Liver (tissue), 3 donors: ENCODE measurements around the gene EHMT1.

Experiments used
- EGR1 ChIP-seq, 2 donors: IDR thresholded peaks; 2 replicates each; pipeline ENCODE4 v1.6.1; 2016 to 2018; ENCODE audit warnings: antibody characterized with exemption in 2 of 2, low read depth in 2 of 2
- FOXA1 ChIP-seq: IDR thresholded peaks from 2 replicates; pipeline ENCODE4 v1.6.1; 2016; ENCODE audit warnings: antibody characterized with exemption
- GABPA ChIP-seq, 2 donors: IDR thresholded peaks in 1 of 2; conservative IDR thresholded peaks in 1 of 2; 2 replicates each; pipeline ENCODE4 v1.6.1; 2016; ENCODE audit warnings: antibody characterized with exemption in 2 of 2, mild to moderate bottlenecking in 1 of 2, moderate library complexity in 1 of 2
- HNF4G ChIP-seq: IDR thresholded peaks from 2 replicates; pipeline ENCODE4 v1.6.1; 2016; ENCODE audit warnings: antibody characterized with exemption
- RAD21 ChIP-seq, 2 donors: IDR thresholded peaks; 2 replicates each; pipeline ENCODE4 v1.6.1; 2016; ENCODE audit warnings: antibody characterized with exemption in 2 of 2, mild to moderate bottlenecking in 2 of 2
- SP1 ChIP-seq: IDR thresholded peaks from 2 replicates; pipeline ENCODE4 v1.6.1; 2018; ENCODE audit warnings: antibody characterized with exemption, mild to moderate bottlenecking
- TAF1 ChIP-seq: conservative IDR thresholded peaks from 2 replicates; pipeline ENCODE4 v1.6.1; 2016; ENCODE audit warnings: antibody characterized with exemption, mild to moderate bottlenecking
- YY1 ChIP-seq: IDR thresholded peaks from 2 replicates; pipeline ENCODE4 v1.6.1; 2016; ENCODE audit warnings: antibody characterized with exemption, mild to moderate bottlenecking
- TF ChIP-seq, protein P1 (sequence below): fragments of 150-350 bp; IDR thresholded peaks from 2 replicates; pipeline ENCODE4 v1.5.1; 2017; ENCODE audit warnings: improper control_type of control experiment, low read depth, low read length; ENCODE audit not compliant: missing input control
- TF ChIP-seq, protein P2 (sequence below): IDR thresholded peaks from 2 replicates; pipeline ENCODE4 v1.6.1; 2016; ENCODE audit warnings: antibody characterized with exemption, mild to moderate bottlenecking
- TF ChIP-seq, protein P3 (sequence below): IDR thresholded peaks from 2 replicates; pipeline ENCODE4 v1.6.1; 2016; ENCODE audit warnings: antibody characterized with exemption
- TF ChIP-seq, protein P4 (sequence below): IDR thresholded peaks from 2 replicates; pipeline ENCODE4 v1.6.1; 2016; ENCODE audit warnings: antibody characterized with exemption
- TF ChIP-seq, protein P5 (sequence below): IDR thresholded peaks from 2 replicates; pipeline ENCODE4 v1.6.1; 2016; ENCODE audit warnings: antibody characterized with exemption
- donor health status: healthy.
- donor health status: healthy.

DNA sequence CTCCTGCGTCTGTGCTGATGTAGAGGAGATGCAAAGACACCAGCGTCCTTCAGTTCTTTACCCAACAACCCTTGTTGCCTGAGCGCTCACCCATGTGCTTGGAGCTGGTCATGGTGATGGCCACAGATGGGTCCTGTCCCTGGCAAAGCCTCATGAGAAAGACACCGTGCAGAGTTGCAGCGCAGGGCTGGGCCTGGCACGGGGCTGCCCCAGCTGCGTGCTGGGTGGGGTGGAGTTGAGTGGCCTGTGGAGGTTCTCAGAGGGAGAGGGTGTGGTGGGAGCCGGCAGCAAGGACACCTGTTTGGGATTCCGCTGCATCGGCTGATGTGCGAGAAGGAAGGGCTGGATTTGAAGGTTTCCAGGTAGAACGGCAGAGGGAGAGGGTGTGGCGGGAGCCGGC, 133.6 kb downstream of the EHMT1 start:
- TF ChIP-seq, protein P1, sequence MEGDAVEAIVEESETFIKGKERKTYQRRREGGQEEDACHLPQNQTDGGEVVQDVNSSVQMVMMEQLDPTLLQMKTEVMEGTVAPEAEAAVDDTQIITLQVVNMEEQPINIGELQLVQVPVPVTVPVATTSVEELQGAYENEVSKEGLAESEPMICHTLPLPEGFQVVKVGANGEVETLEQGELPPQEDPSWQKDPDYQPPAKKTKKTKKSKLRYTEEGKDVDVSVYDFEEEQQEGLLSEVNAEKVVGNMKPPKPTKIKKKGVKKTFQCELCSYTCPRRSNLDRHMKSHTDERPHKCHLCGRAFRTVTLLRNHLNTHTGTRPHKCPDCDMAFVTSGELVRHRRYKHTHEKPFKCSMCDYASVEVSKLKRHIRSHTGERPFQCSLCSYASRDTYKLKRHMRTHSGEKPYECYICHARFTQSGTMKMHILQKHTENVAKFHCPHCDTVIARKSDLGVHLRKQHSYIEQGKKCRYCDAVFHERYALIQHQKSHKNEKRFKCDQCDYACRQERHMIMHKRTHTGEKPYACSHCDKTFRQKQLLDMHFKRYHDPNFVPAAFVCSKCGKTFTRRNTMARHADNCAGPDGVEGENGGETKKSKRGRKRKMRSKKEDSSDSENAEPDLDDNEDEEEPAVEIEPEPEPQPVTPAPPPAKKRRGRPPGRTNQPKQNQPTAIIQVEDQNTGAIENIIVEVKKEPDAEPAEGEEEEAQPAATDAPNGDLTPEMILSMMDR = no peak
- TF ChIP-seq GABPA (IDR thresholded peaks at IDR 0.05 in 1 of 2, conservative IDR thresholded peaks at IDR 0.05 in 1 of 2) (no peak), YY1 (no peak), SP1 (no peak), TAF1 (no peak), HNF4G (no peak), EGR1 (IDR thresholded peaks at IDR 0.05; ENCODE audit: low read depth in 2 of 2) (no peak), RAD21 (IDR thresholded peaks at IDR 0.05) (no peak), FOXA1 (no peak)
- TF ChIP-seq, protein P2, sequence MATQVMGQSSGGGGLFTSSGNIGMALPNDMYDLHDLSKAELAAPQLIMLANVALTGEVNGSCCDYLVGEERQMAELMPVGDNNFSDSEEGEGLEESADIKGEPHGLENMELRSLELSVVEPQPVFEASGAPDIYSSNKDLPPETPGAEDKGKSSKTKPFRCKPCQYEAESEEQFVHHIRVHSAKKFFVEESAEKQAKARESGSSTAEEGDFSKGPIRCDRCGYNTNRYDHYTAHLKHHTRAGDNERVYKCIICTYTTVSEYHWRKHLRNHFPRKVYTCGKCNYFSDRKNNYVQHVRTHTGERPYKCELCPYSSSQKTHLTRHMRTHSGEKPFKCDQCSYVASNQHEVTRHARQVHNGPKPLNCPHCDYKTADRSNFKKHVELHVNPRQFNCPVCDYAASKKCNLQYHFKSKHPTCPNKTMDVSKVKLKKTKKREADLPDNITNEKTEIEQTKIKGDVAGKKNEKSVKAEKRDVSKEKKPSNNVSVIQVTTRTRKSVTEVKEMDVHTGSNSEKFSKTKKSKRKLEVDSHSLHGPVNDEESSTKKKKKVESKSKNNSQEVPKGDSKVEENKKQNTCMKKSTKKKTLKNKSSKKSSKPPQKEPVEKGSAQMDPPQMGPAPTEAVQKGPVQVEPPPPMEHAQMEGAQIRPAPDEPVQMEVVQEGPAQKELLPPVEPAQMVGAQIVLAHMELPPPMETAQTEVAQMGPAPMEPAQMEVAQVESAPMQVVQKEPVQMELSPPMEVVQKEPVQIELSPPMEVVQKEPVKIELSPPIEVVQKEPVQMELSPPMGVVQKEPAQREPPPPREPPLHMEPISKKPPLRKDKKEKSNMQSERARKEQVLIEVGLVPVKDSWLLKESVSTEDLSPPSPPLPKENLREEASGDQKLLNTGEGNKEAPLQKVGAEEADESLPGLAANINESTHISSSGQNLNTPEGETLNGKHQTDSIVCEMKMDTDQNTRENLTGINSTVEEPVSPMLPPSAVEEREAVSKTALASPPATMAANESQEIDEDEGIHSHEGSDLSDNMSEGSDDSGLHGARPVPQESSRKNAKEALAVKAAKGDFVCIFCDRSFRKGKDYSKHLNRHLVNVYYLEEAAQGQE = no peak
- TF ChIP-seq, protein P3, sequence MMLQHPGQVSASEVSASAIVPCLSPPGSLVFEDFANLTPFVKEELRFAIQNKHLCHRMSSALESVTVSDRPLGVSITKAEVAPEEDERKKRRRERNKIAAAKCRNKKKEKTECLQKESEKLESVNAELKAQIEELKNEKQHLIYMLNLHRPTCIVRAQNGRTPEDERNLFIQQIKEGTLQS = no peak
- TF ChIP-seq, protein P4, sequence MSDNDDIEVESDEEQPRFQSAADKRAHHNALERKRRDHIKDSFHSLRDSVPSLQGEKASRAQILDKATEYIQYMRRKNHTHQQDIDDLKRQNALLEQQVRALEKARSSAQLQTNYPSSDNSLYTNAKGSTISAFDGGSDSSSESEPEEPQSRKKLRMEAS = no peak
- TF ChIP-seq, protein P5, sequence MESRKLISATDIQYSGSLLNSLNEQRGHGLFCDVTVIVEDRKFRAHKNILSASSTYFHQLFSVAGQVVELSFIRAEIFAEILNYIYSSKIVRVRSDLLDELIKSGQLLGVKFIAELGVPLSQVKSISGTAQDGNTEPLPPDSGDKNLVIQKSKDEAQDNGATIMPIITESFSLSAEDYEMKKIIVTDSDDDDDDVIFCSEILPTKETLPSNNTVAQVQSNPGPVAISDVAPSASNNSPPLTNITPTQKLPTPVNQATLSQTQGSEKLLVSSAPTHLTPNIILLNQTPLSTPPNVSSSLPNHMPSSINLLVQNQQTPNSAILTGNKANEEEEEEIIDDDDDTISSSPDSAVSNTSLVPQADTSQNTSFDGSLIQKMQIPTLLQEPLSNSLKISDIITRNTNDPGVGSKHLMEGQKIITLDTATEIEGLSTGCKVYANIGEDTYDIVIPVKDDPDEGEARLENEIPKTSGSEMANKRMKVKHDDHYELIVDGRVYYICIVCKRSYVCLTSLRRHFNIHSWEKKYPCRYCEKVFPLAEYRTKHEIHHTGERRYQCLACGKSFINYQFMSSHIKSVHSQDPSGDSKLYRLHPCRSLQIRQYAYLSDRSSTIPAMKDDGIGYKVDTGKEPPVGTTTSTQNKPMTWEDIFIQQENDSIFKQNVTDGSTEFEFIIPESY = no peak
